GM18868 (cell line): ENCODE measurements around the gene ZDHHC13.

Experiments used
- ATAC-seq: cut with Tn5 transposase; IDR thresholded peaks from one replicate; pipeline ENCODE4 v1.9.1; 2021; ENCODE audit warnings: mild to moderate bottlenecking, moderate library complexity; ENCODE audit not compliant: unreplicated experiment

ZDHHC13 gene

DNA sequence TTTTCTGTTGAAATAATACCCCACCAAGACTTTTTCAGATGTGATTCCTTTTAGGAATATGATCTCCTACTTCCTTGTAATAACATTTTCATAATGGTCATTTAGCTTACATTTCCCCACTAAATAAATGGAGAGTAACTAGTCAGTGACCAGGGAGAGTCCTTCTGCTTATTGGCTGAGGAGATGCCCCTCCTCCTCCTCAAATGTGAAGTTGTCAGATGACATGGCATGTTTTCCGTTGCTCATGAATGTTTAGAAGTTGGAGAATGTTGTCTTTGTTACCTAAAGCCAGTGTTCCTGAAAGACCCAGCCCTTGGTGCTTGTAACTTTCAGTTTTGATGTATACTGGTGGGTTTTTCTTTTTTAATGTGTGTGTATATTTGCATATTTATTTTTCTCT is 46.6 kb downstream of the ZDHHC13 start:
- ATAC-seq = no peak

- no peak for ATAC-seq
Observed at GRCh38 chr11:19164230-19164855, 47.4 kb downstream of the ZDHHC13 start.

GRCh38 chr11:19164881-19165280 is 47.9 kb downstream of the ZDHHC13 start:
- ATAC-seq = no peak

DNA sequence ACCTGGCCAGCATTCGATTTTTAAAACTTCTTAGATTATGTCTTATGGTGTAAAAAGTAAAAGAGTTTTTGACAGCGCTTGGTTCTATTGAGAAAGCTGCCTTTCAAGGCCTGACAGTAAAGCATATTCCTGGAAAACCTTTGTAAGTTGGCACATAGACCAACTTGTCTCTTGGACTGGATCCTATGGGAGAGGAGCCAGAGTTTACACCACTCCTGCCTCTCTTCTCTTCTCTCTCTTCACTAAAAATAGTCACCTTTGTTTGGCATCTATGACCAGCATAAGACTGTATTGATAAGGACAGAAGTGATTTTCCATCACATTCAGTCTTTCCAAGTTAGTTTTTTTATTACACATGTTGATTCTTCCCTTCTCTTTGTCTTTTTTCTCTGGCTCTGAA is 51.1 kb downstream of the ZDHHC13 start:
- no peak for ATAC-seq

DNA sequence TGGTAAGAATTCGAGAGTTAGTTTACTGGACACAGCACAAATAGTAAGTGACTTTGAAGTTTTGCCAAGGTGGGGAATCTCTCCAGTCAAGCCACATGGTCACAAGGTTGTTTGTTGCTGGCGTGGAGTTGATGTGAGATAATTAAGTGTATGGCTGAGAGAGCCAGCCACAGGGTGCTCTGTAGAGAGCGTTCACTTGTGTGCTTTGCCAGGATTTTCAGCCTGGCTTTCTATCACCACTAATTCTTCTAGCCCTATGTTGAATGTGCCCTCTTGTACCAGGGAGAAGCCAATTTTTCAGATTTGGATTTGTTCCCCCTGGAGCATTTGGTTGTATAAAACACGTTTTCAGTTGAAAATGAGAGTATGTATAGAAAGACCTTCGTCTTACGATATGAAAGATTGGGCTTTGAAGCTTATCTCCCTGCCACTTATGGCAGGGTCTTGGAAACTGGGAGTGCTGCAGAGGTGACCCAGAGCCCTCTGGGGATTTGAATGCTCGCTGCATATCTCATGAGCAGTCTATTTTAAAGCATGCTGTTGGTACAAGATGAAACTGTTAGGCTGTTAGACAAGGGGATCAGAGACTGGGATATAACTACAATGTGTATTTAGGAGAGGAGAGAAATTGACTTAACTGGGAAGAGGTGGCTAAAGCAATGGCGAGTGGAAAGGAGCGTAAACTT is 56.2 kb downstream of the ZDHHC13 start:
- ATAC-seq = no peak

DNA sequence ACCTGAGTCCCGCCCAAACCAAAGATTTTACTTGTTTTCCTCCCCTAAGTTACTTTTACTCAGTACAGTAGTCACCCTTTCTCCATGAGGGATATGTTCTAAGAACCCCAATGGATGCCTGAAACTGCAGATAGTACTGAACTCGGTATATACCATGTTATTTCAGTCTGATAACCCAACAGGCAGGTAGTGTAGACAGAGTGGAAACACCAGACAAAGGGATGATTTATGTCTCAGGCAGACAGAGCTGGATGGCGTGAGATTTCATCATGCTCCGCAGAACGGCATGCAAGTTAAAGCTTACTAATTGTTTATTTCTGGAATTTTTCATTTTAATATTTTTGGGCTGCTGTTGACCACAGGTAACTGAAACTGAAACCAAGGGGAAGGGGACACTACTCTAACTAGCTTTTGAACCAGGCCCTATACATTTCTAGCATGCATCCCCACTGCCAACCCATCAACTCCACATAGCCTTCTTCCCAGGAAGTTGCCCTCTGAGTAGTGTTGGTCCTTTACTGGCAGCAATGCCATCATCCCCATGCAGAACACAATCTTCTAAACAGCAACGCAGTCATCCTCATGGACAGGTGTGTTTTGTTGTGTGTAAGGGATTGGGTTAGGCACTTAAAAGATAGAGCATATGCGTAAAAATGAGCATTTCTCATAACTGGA is 57.1 kb downstream of the ZDHHC13 start:
- no peak for ATAC-seq

DNA sequence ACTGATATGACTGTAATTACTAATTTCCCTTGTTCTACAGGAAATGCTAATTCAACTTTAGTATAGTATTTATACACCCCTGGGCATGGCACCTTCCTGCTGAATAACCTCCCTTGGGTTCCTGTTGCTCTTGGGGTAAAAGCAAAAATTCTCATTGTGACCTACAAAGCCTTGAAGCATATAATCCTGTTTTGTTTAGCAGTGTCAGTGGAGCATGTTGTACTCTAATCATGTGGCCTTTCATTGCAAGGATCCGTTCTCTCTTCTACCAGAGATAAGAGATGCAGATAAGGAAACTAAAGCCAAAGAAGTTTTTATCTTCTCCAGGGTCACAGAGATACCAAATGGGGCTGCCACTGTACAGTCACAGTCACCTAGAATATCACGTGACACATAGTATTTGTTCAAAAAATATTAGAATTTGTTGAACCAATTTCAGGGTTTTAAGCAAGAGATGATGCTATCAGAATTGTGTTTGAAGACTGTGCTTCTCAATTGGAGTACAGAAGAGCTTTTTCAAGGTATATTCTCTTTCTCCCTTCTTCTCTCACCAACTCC is 59.7 kb downstream of the ZDHHC13 start:
- no peak for ATAC-seq

- no peak for ATAC-seq
Observed at GRCh38 chr11:19181531-19182261, 64.7 kb downstream of the ZDHHC13 start.

GRCh38 chr11:19183646-19184045 is 66.7 kb downstream of the ZDHHC13 start:
- ATAC-seq = no peak

GRCh38 chr11:19185036-19185435 is 68.1 kb downstream of the ZDHHC13 start:
- ATAC-seq = no peak

GRCh38 chr11:19185516-19186052 is 68.6 kb downstream of the ZDHHC13 start:
- no peak for ATAC-seq

DNA sequence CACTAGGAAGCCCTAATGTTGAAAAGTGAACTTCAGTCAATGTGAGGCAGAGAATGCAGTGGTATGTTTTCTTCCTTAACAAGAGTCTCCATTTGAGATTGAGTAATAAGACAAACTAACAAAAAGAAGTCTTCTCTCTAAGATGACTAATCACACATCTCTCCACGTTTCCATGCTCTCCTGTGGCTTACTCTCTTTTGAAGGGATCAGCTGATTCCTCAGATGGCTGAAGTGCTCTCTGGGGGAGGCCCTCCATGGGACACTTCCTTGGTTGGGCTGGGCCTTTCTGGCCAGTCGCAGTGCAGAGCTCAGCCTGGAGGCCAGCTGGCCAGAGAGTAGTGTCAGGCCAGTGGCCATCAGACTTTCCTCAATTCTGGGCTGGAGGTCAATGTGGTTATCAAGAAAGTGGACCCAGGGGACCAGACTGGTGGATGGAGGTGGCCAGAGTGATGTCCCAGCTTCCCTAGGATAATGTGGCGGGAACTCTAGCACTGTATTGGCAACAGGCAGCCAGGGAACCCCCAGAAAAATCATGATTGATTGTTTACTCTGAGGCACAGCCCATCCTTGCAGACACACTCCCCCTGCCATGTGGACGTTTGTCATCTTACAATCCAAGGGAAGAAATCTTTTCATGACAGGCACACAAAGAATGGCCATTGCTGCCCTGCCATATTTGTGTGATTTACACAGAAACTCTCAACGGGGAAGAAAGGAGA is 70.3 kb downstream of the ZDHHC13 start:
- ATAC-seq = no peak

DNA sequence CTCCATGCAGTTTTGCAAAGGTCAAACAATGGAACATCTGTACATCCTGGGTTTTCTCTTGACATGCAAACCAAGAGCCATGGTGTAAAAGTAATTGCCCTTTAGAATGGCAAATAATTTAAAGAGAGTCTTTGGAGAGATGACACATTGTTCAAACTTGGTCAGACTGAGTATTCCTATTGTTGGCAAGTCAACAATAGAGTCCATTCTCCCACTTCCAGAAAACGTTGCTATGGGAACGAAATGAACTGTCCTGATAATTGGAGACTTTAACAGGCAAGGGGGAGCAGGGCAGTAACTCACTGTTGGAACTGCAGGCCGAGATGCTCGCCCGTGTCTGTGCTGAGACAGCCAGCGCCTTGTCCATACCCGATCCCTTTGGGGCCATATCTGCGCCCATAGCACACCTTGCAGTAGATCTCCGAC is 70.9 kb downstream of the ZDHHC13 start:
- ATAC-seq = no peak

- ATAC-seq = no peak
Observed at GRCh38 chr11:19191530-19192169, 74.7 kb downstream of the ZDHHC13 start.

DNA sequence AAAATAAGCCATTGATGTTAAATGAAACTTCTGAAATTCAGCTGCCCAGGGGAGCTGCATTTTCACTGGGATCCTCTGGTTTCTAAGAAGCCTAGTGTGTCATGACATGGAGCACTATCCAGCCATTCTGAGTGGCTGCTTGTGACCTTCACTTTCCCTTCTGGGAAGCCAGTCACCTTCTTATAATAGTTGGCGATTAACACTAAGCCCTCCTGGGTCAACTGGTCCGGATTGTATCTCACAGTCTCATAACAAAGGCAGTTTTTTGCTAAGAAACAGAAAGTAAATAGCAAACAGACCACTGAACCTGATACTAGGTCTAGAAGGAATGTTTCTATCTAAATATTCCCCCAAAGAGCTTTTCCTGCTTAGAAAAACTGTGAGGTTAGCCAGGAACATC is 76.9 kb downstream of the ZDHHC13 start:
- ATAC-seq = no peak

- ATAC-seq = no peak
Observed at GRCh38 chr11:19194620-19195308, 77.8 kb downstream of the ZDHHC13 start.

GRCh38 chr11:19196432-19196831 is 79.5 kb downstream of the ZDHHC13 start:
- no peak for ATAC-seq

DNA sequence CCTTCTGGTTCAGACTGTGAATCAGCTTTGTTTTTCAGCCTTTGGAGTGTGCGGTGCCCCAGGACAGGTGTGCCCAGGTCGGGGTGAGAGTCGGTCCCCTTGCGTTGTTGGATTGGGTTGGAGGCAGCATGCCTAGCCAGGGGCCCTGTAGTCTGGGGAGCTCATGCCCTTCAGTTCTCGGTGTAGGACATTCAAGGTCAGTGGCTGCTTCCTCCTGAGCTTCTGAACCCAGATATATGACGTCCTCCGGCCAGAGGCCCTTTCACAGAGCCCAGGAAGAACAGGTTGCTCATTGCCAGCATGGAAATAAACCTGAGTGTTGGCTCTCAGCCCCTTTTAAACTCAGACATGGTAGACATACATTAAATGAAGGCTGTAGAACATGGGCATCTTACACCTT is 82.1 kb downstream of the ZDHHC13 start:
- ATAC-seq = no peak

- no peak for ATAC-seq
Observed at GRCh38 chr11:19199771-19200170, 82.8 kb downstream of the ZDHHC13 start.
